WTC11 (cell line): ENCODE results near the gene PTCSC3. TPM values are rescaled to one million over a fixed set of nuclear protein-coding genes. Genes with fewer than 3 reads are reported as not detected.
"Not testable (repeated sequence)": the region's sequence is repeated elsewhere in the genome, so short reads cannot be mapped to it uniquely, and the experiment has no call there.

Source experiments
- ATAC-seq: fragments of 200-7000 bp; cut with Tn5 transposase; 2 replicates; pipeline ENCODE4 v1.10.0; 2021; ENCODE audit warnings: mild to moderate bottlenecking, moderate library complexity
- CTCF ChIA-PET: fragments of 300-600 bp; sonication (Branson Sonifier 250); formaldehyde crosslinking; loops from one replicate; lab custom pipeline; 2021; ENCODE audit warnings: antibody characterized with exemption; lab: Charles Lee
- POLR2A ChIA-PET: fragments of 350-600 bp; sonication (Branson Sonifier 250); formaldehyde crosslinking; loops from one replicate; lab custom pipeline; 2021; ENCODE audit warnings: antibody characterized with exemption; lab: Charles Lee
- DNase-seq: peaks from one replicate; pipeline ENCODE4 v3.0.0; 2021; ENCODE audit warnings: low spot score
- H3K27ac Mint-ChIP-seq: 2 replicates; pipeline ENCODE4 v1.8.0; 2021; ENCODE audit warnings: mixed read lengths
- H3K27me3 Mint-ChIP-seq: 2 replicates; pipeline ENCODE4 v1.8.0; 2021; ENCODE audit warnings: low read depth, mild to moderate bottlenecking, moderate library complexity, mixed read lengths
- H3K36me3 Mint-ChIP-seq: 2 replicates; pipeline ENCODE4 v1.8.0; 2021; ENCODE audit warnings: mixed read lengths
- H3K4me1 Mint-ChIP-seq: 2 replicates; pipeline ENCODE4 v1.8.0; 2022; ENCODE audit warnings: mixed read lengths
- H3K4me3 Mint-ChIP-seq: 2 replicates; pipeline ENCODE4 v1.8.0; 2021; ENCODE audit warnings: mild to moderate bottlenecking, moderate library complexity, mixed read lengths
- H3K9me3 Mint-ChIP-seq: 2 replicates; pipeline ENCODE4 v1.8.0; 2021; ENCODE audit warnings: mixed read lengths
- CREM ChIP-seq: sonication (generic); formaldehyde crosslinking; IDR thresholded peaks from 2 replicates; pipeline ENCODE4 v1.8.1; 2022; ENCODE audit warnings: mild to moderate bottlenecking, missing genetic modification reagents, moderate library complexity
- ESRRA ChIP-seq: sonication (generic); formaldehyde crosslinking; IDR thresholded peaks from 2 replicates; pipeline ENCODE4 v1.8.1; 2022; ENCODE audit warnings: mild to moderate bottlenecking, missing genetic modification reagents, borderline replicate concordance
- GABPB1 ChIP-seq: sonication (generic); formaldehyde crosslinking; IDR thresholded peaks from 2 replicates; pipeline ENCODE4 v1.8.1; 2023; ENCODE audit warnings: mild to moderate bottlenecking, missing genetic modification reagents
- GRHL2 ChIP-seq: fragments of 250-450 bp; sonication (Bioruptor Pico); IDR thresholded peaks from 2 replicates; pipeline ENCODE4 v1.8.0; 2022; ENCODE audit warnings: mild to moderate bottlenecking, moderate library complexity; ENCODE audit not compliant: insufficient replicate concordance, severe bottlenecking
- MXD4 ChIP-seq: fragments of 250-450 bp; sonication (Bioruptor Pico); IDR thresholded peaks from 2 replicates; pipeline ENCODE4 v1.8.0; 2021; ENCODE audit warnings: mild to moderate bottlenecking, moderate library complexity, borderline replicate concordance
- NR2C2 ChIP-seq: sonication (generic); formaldehyde crosslinking; IDR thresholded peaks from 2 replicates; pipeline ENCODE4 v1.8.0; 2022; ENCODE audit warnings: mild to moderate bottlenecking, missing genetic modification reagents
- SMAD3 ChIP-seq: sonication (generic); formaldehyde crosslinking; IDR thresholded peaks from 2 replicates; pipeline ENCODE4 v1.8.0; 2022; ENCODE audit warnings: missing genetic modification reagents, mild to moderate bottlenecking, borderline replicate concordance
- ZBTB21 ChIP-seq: sonication (generic); formaldehyde crosslinking; IDR thresholded peaks from 2 replicates; pipeline ENCODE4 v1.8.1; 2023; ENCODE audit warnings: mild to moderate bottlenecking, missing genetic modification reagents, borderline replicate concordance
- ZNF138 ChIP-seq: sonication (generic); formaldehyde crosslinking; conservative IDR thresholded peaks from 2 replicates; pipeline ENCODE4 v1.8.1; 2022; ENCODE audit warnings: mild to moderate bottlenecking, moderate library complexity, missing genetic modification reagents
- ZNF219 ChIP-seq: sonication (generic); formaldehyde crosslinking; IDR thresholded peaks from 2 replicates; pipeline ENCODE4 v1.8.0; 2023; ENCODE audit warnings: missing genetic modification reagents, mild to moderate bottlenecking, borderline replicate concordance
- total RNA-seq: library from RNA; stranded (reverse); gene quantifications from 3 replicates; pipeline ENCODE4 v1.2.3, GENCODE V29; 2021
- TF ChIP-seq, protein P1 (sequence below): sonication (generic); formaldehyde crosslinking; IDR thresholded peaks from 2 replicates; pipeline ENCODE4 v1.8.1; 2022; ENCODE audit warnings: mild to moderate bottlenecking, missing genetic modification reagents, moderate library complexity, borderline replicate concordance
- TF ChIP-seq, protein P2 (sequence below): sonication (generic); formaldehyde crosslinking; IDR thresholded peaks from 2 replicates; pipeline ENCODE4 v1.8.1; 2023; ENCODE audit warnings: mild to moderate bottlenecking, missing genetic modification reagents, borderline replicate concordance
- TF ChIP-seq, protein P3 (sequence below): sonication (generic); formaldehyde crosslinking; IDR thresholded peaks from 2 replicates; pipeline ENCODE4 v1.8.1; 2023; ENCODE audit warnings: mild to moderate bottlenecking, missing genetic modification reagents, moderate library complexity
- TF ChIP-seq, protein P4 (sequence below): sonication (generic); formaldehyde crosslinking; conservative IDR thresholded peaks from 2 replicates; pipeline ENCODE4 v1.8.1; 2022; ENCODE audit warnings: mild to moderate bottlenecking, missing genetic modification reagents
- TF ChIP-seq, protein P5 (sequence below): sonication (generic); formaldehyde crosslinking; IDR thresholded peaks from 2 replicates; pipeline ENCODE4 v1.8.0; 2023; ENCODE audit warnings: missing genetic modification reagents
- TF ChIP-seq, protein P6 (sequence below): sonication (generic); formaldehyde crosslinking; IDR thresholded peaks from 2 replicates; pipeline ENCODE4 v1.8.1; 2023; ENCODE audit warnings: mild to moderate bottlenecking, moderate library complexity, missing genetic modification reagents

The PTCSC3 gene
- total RNA-seq, 1 experiment from 2014 or later, result not detected

DNA sequence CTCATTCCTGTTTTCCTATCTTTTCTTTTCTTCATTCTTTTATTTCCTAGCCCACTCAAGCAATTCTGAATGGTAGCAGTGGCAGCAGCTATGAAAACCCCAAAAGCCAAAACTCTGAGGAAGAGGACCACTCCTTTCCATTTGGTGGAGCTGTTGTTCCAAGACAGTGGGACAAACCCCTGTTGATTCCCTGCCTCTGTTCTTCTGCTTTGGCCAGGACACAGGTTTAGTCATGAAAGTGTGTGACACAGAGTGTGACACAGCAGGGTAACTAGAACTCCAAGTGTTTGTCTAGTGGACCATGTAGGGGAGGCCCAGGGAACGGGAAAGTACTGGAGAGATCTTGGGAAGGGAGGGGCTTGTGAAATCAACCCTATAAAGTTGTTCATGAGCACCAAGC lies 71.1 kb downstream of the PTCSC3 start:
- Mint-ChIP-seq H3K27ac (no peak overlapping the region), H3K4me3 (no peak overlapping the region), H3K36me3 (no peaks in the 10 kb centered on the region), H3K27me3 (no peaks in the 10 kb centered on the region), H3K4me1 (no peaks in the 10 kb centered on the region), H3K9me3 (no peaks in the 10 kb centered on the region)
- POLR2A ChIA-PET, result no interaction called here
- CTCF ChIA-PET, result interaction anchor here (0.5 to 2.7 kb wide), 34 partner anchors 11 to 513 kb away, joined by 3 to 41 read pairs (median 4); no protein-coding TSS in a partner anchor
- ATAC-seq, result peak; percentile 92
- DNase-seq, result peak; percentile 21
- TF ChIP-seq, protein P1, sequence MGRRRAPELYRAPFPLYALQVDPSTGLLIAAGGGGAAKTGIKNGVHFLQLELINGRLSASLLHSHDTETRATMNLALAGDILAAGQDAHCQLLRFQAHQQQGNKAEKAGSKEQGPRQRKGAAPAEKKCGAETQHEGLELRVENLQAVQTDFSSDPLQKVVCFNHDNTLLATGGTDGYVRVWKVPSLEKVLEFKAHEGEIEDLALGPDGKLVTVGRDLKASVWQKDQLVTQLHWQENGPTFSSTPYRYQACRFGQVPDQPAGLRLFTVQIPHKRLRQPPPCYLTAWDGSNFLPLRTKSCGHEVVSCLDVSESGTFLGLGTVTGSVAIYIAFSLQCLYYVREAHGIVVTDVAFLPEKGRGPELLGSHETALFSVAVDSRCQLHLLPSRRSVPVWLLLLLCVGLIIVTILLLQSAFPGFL (CRISPR knock-in tag), result no peak
- no peak for TF ChIP-seq ZNF219 (CRISPR knock-in tag)

DNA sequence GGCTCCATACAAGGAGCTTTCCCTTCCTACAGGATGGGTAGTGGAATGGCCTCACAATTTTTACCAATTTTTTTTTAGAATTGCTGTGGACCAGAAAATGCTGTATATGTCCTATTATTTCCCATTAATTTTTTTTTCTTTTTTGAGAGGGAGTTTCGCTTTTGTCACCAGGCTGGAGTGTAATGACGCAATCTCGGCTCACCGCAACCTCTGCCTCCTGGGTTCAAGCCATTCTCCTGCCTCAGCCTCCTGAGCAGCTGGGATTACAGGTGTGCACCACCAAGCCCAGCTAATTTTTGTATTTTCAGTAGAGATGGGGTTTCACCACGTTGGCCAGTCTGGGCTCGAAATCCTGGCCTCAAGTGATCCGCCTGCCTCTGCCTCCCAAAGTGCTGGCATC lies 72.3 kb downstream of the PTCSC3 start:
- CTCF ChIA-PET, result interaction anchor here (1.2 to 2.7 kb wide), 3 partner anchors 270 to 421 kb away, joined by 4 to 41 read pairs (median 24); no protein-coding TSS in a partner anchor
- ATAC-seq, H3K9me3 Mint-ChIP-seq, H3K27ac Mint-ChIP-seq, H3K4me1 Mint-ChIP-seq, DNase-seq, H3K27me3 Mint-ChIP-seq, H3K4me3 Mint-ChIP-seq, POLR2A ChIA-PET, H3K36me3 Mint-ChIP-seq: not testable (repeated sequence)

DNA sequence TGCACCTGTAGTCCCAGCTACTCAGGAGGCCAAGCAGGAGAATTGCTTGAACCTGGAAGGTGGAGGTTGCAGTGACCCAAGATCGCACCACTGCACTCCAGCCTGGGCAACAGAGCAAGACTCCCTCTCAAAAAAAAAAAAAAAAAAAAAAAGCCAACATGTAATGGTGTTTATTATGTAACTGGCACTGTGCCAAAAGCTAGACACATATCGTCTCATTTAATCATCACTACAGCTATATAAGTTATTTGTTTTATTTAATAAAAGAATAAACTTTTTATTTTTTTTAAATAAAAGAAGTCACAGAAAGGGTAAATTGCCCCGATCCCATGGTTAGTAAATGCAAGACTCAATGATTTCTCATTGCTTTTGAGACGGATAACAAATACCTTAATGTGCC lies 76.9 kb downstream of the PTCSC3 start:
- no peaks in the 10 kb centered on the region for H3K27me3 Mint-ChIP-seq
- no peak overlapping the region for H3K27ac Mint-ChIP-seq
- no peak for DNase-seq
- H3K9me3 Mint-ChIP-seq, result no peaks in the 10 kb centered on the region
- TF ChIP-seq SMAD3 (CRISPR knock-in tag) (no peak), ZBTB21 (no peak), NR2C2 (CRISPR knock-in tag) (no peak), CREM (CRISPR knock-in tag) (no peak), GRHL2 (CRISPR knock-in tag) (no peak), ZNF219 (CRISPR knock-in tag) (no peak)
- TF ChIP-seq, protein P2, sequence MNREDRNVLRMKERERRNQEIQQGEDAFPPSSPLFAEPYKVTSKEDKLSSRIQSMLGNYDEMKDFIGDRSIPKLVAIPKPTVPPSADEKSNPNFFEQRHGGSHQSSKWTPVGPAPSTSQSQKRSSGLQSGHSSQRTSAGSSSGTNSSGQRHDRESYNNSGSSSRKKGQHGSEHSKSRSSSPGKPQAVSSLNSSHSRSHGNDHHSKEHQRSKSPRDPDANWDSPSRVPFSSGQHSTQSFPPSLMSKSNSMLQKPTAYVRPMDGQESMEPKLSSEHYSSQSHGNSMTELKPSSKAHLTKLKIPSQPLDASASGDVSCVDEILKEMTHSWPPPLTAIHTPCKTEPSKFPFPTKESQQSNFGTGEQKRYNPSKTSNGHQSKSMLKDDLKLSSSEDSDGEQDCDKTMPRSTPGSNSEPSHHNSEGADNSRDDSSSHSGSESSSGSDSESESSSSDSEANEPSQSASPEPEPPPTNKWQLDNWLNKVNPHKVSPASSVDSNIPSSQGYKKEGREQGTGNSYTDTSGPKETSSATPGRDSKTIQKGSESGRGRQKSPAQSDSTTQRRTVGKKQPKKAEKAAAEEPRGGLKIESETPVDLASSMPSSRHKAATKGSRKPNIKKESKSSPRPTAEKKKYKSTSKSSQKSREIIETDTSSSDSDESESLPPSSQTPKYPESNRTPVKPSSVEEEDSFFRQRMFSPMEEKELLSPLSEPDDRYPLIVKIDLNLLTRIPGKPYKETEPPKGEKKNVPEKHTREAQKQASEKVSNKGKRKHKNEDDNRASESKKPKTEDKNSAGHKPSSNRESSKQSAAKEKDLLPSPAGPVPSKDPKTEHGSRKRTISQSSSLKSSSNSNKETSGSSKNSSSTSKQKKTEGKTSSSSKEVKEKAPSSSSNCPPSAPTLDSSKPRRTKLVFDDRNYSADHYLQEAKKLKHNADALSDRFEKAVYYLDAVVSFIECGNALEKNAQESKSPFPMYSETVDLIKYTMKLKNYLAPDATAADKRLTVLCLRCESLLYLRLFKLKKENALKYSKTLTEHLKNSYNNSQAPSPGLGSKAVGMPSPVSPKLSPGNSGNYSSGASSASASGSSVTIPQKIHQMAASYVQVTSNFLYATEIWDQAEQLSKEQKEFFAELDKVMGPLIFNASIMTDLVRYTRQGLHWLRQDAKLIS (CRISPR knock-in tag), result no peak
- peaks cover 5% of the 10 kb centered on the region for H3K4me1 Mint-ChIP-seq
- ChIA-PET POLR2A (no interaction called here), CTCF (interaction anchor here (1.5 kb wide), 1 partner anchor 29 kb away, joined by 6 read pairs; no protein-coding TSS in a partner anchor)
- no peaks in the 10 kb centered on the region for H3K36me3 Mint-ChIP-seq
- no peak overlapping the region for H3K4me3 Mint-ChIP-seq
- ATAC-seq, result no peak

DNA sequence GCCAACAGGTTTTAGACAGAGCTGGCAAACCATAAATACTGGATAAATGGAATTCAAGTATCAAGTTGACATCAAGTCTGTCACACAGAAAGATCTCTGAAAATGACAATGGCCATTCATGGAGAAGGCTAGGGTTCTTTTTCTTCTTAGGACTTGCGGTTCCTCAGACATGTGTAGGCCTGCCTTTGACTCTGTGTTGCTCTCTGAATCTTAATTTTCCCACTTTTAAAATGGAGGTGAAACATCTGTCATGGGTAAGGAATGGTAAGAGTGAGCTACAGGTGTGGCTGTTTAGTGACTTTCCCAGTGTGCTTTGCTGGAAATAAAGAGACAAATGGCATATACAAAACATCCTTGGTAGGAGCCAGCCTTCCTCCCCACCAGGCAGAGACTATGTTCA lies 79.2 kb downstream of the PTCSC3 start:
- Mint-ChIP-seq H3K27ac (no peak overlapping the region), H3K4me3 (no peak overlapping the region), H3K9me3 (no peaks in the 10 kb centered on the region), H3K27me3 (no peaks in the 10 kb centered on the region)
- CTCF ChIA-PET, result interaction anchor here (1.8 kb wide), 1 partner anchor 27 kb away, joined by 9 read pairs; no protein-coding TSS in a partner anchor
- no peak for ATAC-seq
- no peak for TF ChIP-seq MXD4 (CRISPR knock-in tag)
- TF ChIP-seq, all 79 proteins: peak for 0
- peaks cover 9% of the 10 kb centered on the region for H3K4me1 Mint-ChIP-seq
- no peaks in the 10 kb centered on the region for H3K36me3 Mint-ChIP-seq
- POLR2A ChIA-PET, result no interaction called here
- no peak for DNase-seq

DNA sequence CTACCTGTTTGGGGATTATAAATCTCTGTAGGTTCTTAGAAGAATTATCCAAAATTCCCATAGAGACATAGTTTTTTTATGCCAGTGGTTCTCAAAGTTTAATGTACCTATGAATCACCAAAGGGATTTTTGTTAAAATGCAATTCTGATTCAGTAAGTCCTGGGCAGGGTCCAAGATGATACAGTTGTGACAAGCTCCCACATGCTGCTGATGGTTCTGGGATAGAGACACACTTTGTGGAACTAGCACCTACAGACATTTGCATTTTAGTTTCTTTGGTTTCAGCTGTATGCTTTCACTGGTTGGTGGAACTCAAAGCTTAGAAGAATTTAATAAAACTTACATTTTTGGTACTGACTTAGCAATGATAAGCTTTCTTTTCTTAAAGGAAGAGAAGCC lies 80.4 kb downstream of the PTCSC3 start:
- H3K4me3 Mint-ChIP-seq, result no peak overlapping the region
- no peak overlapping the region for H3K27ac Mint-ChIP-seq
- peaks cover 9% of the 10 kb centered on the region for H3K4me1 Mint-ChIP-seq
- H3K9me3 Mint-ChIP-seq, result no peaks in the 10 kb centered on the region
- H3K27me3 Mint-ChIP-seq, result no peaks in the 10 kb centered on the region
- ChIA-PET CTCF (interaction anchor here (1.0 to 1.8 kb wide), 3 partner anchors 26 to 458 kb away, joined by 3 to 9 read pairs (median 4); no protein-coding TSS in a partner anchor), POLR2A (no interaction called here)
- no peaks in the 10 kb centered on the region for H3K36me3 Mint-ChIP-seq
- no peak for ATAC-seq
- DNase-seq, result no peak
- TF ChIP-seq, protein P3, sequence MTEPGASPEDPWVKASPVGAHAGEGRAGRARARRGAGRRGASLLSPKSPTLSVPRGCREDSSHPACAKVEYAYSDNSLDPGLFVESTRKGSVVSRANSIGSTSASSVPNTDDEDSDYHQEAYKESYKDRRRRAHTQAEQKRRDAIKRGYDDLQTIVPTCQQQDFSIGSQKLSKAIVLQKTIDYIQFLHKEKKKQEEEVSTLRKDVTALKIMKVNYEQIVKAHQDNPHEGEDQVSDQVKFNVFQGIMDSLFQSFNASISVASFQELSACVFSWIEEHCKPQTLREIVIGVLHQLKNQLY (CRISPR knock-in tag), result no peak
- TF ChIP-seq CREM (CRISPR knock-in tag), result no peak
- TF ChIP-seq, protein P4, sequence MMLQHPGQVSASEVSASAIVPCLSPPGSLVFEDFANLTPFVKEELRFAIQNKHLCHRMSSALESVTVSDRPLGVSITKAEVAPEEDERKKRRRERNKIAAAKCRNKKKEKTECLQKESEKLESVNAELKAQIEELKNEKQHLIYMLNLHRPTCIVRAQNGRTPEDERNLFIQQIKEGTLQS (CRISPR knock-in tag), result no peak
- TF ChIP-seq, protein P5, sequence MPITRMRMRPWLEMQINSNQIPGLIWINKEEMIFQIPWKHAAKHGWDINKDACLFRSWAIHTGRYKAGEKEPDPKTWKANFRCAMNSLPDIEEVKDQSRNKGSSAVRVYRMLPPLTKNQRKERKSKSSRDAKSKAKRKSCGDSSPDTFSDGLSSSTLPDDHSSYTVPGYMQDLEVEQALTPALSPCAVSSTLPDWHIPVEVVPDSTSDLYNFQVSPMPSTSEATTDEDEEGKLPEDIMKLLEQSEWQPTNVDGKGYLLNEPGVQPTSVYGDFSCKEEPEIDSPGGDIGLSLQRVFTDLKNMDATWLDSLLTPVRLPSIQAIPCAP (CRISPR knock-in tag), result no peak
- TF ChIP-seq, protein P6, sequence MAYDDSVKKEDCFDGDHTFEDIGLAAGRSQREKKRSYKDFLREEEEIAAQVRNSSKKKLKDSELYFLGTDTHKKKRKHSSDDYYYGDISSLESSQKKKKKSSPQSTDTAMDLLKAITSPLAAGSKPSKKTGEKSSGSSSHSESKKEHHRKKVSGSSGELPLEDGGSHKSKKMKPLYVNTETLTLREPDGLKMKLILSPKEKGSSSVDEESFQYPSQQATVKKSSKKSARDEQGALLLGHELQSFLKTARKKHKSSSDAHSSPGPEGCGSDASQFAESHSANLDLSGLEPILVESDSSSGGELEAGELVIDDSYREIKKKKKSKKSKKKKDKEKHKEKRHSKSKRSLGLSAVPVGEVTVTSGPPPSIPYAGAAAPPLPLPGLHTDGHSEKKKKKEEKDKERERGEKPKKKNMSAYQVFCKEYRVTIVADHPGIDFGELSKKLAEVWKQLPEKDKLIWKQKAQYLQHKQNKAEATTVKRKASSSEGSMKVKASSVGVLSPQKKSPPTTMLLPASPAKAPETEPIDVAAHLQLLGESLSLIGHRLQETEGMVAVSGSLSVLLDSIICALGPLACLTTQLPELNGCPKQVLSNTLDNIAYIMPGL (CRISPR knock-in tag), result no peak
- TF ChIP-seq MXD4 (CRISPR knock-in tag), result no peak
- no peak for TF ChIP-seq SMAD3 (CRISPR knock-in tag)
- TF ChIP-seq GABPB1, result no peak
- no peak for TF ChIP-seq ZNF138 (CRISPR knock-in tag)
- no peak for TF ChIP-seq ESRRA
